HL-60 (cell line): Measurements from ENCODE around the gene CDK17.

Experiments
- DNase-seq, 2 experiments: peaks; one replicate each; pipeline ENCODE4 v3.0.0-alpha.2; 2010 to 2020; ENCODE audit warnings: low read depth in 1 of 2, low spot score in 1 of 2
- H3K27ac ChIP-seq: fragments of 250-450 bp; sonication (Bioruptor Pico); replicated peaks from 2 replicates; pipeline ENCODE4 v1.5.1; 2020; ENCODE audit warnings: mild to moderate bottlenecking, moderate library complexity
- H3K27me3 ChIP-seq: fragments of 250-450 bp; sonication (Bioruptor Pico); 2 replicates; pipeline ENCODE4 v1.5.1; 2021; ENCODE audit warnings: mild to moderate bottlenecking, moderate library complexity; ENCODE audit not compliant: insufficient read depth, poor library complexity, severe bottlenecking
- H3K4me3 ChIP-seq: replicated peaks from 2 replicates; pipeline ENCODE4 v1.5.1; 2011; ENCODE audit warnings: mild to moderate bottlenecking, control low read depth, low read length; ENCODE audit not compliant: insufficient read depth
- GABPA ChIP-seq: IDR thresholded peaks from 2 replicates; pipeline ENCODE4 v1.6.1; 2012; ENCODE audit warnings: low read depth
- POLR2AphosphoS5 ChIP-seq: IDR thresholded peaks from 2 replicates; pipeline ENCODE4 v1.6.1; 2012; ENCODE audit warnings: low read depth
- SPI1 ChIP-seq: IDR thresholded peaks from 2 replicates; pipeline ENCODE4 v1.6.1; 2012; ENCODE audit warnings: low read depth, mild to moderate bottlenecking, borderline replicate concordance
- TF ChIP-seq, protein P1 (sequence below): IDR thresholded peaks from 2 replicates; pipeline ENCODE4 v1.6.1; 2012; ENCODE audit warnings: low read depth; ENCODE audit not compliant: insufficient replicate concordance
- TF ChIP-seq, protein P2 (sequence below): IDR thresholded peaks from one replicate; pipeline ENCODE4 v1.5.1; 2011; ENCODE audit warnings: low read length, control low read depth, inconsistent platforms; ENCODE audit not compliant: insufficient read depth

The CDK17 gene

DNA sequence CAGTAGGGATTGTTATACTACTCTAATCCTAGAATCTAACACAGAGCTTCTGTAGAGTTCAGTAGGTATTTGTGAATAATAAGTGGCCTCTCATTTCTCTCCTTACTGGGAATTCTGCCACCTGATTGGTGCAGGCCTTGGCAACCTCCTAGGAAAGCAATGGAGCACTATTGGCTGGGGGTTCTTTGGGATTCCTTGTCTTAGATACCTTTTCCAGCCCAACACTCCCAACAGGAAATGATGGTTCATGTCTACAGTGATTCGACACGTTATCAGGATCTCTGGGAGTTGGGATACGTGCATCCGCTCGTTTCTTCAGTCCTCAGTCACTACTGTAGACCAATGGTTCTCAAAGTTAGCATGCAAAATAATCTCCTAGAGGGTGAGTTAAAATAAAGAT, 138.7 kb downstream of the CDK17 start:
- H3K27me3 ChIP-seq = no peaks in the 10 kb centered on the region
- no peak overlapping the region for H3K4me3 ChIP-seq
- no peak for DNase-seq
- H3K27ac ChIP-seq = no peak overlapping the region
- TF ChIP-seq, protein P1, sequence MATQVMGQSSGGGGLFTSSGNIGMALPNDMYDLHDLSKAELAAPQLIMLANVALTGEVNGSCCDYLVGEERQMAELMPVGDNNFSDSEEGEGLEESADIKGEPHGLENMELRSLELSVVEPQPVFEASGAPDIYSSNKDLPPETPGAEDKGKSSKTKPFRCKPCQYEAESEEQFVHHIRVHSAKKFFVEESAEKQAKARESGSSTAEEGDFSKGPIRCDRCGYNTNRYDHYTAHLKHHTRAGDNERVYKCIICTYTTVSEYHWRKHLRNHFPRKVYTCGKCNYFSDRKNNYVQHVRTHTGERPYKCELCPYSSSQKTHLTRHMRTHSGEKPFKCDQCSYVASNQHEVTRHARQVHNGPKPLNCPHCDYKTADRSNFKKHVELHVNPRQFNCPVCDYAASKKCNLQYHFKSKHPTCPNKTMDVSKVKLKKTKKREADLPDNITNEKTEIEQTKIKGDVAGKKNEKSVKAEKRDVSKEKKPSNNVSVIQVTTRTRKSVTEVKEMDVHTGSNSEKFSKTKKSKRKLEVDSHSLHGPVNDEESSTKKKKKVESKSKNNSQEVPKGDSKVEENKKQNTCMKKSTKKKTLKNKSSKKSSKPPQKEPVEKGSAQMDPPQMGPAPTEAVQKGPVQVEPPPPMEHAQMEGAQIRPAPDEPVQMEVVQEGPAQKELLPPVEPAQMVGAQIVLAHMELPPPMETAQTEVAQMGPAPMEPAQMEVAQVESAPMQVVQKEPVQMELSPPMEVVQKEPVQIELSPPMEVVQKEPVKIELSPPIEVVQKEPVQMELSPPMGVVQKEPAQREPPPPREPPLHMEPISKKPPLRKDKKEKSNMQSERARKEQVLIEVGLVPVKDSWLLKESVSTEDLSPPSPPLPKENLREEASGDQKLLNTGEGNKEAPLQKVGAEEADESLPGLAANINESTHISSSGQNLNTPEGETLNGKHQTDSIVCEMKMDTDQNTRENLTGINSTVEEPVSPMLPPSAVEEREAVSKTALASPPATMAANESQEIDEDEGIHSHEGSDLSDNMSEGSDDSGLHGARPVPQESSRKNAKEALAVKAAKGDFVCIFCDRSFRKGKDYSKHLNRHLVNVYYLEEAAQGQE = no peak
- TF ChIP-seq GABPA (no peak), POLR2AphosphoS5 (no peak), SPI1 (no peak)
- TF ChIP-seq, protein P2, sequence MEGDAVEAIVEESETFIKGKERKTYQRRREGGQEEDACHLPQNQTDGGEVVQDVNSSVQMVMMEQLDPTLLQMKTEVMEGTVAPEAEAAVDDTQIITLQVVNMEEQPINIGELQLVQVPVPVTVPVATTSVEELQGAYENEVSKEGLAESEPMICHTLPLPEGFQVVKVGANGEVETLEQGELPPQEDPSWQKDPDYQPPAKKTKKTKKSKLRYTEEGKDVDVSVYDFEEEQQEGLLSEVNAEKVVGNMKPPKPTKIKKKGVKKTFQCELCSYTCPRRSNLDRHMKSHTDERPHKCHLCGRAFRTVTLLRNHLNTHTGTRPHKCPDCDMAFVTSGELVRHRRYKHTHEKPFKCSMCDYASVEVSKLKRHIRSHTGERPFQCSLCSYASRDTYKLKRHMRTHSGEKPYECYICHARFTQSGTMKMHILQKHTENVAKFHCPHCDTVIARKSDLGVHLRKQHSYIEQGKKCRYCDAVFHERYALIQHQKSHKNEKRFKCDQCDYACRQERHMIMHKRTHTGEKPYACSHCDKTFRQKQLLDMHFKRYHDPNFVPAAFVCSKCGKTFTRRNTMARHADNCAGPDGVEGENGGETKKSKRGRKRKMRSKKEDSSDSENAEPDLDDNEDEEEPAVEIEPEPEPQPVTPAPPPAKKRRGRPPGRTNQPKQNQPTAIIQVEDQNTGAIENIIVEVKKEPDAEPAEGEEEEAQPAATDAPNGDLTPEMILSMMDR = no peak

DNA sequence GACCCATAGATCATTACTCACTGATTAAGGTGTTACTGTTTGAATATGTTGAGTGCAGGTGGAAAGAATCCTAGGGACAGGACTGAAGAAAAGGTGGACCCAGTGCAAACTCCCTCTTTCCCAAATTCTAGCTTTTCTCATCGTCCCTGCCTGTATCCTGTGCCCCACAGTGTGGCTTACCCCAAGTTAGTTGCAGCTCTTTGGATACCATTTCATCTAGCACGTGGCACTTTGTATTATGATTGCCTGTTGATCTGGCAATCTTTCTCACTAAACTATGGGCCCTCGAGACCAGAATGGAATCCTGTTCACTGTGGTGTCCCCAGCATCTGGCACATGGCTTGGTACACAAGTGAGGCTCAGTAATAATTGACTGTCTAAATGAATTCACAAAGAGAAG, 139.6 kb downstream of the CDK17 start:
- H3K4me3 ChIP-seq = no peak overlapping the region
- TF ChIP-seq SPI1 = no peak
- no peak for TF ChIP-seq GABPA
- TF ChIP-seq, protein P1 = no peak
- TF ChIP-seq POLR2AphosphoS5 = no peak
- TF ChIP-seq, protein P2 = no peak
- H3K27ac ChIP-seq = no peak overlapping the region
- no peak for DNase-seq
- H3K27me3 ChIP-seq = no peaks in the 10 kb centered on the region

DNA sequence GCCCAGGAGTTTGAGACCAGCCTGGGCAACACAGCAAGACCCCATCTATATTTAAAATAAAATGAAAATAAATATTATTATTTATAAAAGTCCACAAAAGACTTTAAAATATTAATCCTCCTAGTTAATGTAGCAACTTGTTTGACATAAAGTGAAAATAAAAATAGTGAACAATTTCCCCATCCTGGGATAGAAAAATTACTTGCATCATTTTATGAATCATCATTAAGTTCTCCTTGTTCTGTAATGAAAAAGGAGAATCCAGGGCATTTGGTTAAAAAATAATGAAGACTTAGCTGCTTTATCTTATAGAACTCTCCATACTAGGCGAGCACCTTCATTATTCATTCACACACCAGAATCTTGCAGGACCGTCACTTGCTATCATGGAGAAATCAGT, 140.0 kb downstream of the CDK17 start:
- no peak for DNase-seq
- Histone ChIP-seq H3K4me3 (no peak overlapping the region), H3K27me3 (no peaks in the 10 kb centered on the region), H3K27ac (no peak overlapping the region)
- TF ChIP-seq, protein P2 = no peak
- TF ChIP-seq, protein P1 = no peak
- no peak for TF ChIP-seq POLR2AphosphoS5
- TF ChIP-seq GABPA = no peak
- TF ChIP-seq SPI1 = no peak
